Activated CD4-positive, alpha-beta T cell treated with anti-CD3 and anti-CD28 coated beads, Interleukin-2, amount 50 U/mL, for 4 hours (primary cell): ENCODE data around the gene ENPEP.
"Not testable (repeated sequence)": the region's sequence is repeated elsewhere in the genome, so short reads cannot be mapped to it uniquely, and the experiment has no call there.

ENCODE experiments used
- DNase-seq, 2 experiments: peaks; one replicate each; pipeline ENCODE4 v3.0.0-alpha.2; 2020

ENPEP gene

GRCh38 chr4:110527156-110527555 is 51.2 kb downstream of the ENPEP start:
- DNase-seq: peak; percentile 7 to 23

GRCh38 chr4:110532901-110533589 is 57.1 kb downstream of the ENPEP start:
- DNase-seq: no peak

- DNase-seq: no peak
These were observed 57.6 kb downstream of the ENPEP start for GRCh38 chr4:110533590-110533910.

- no peak for DNase-seq
These were observed 58.0 kb downstream of the ENPEP start for GRCh38 chr4:110533940-110534339.

GRCh38 chr4:110540581-110540980 is 64.6 kb downstream of the ENPEP start:
- DNase-seq: no peak

- DNase-seq: no peak
These were observed 65.1 kb downstream of the ENPEP start for GRCh38 chr4:110540982-110541451.

GRCh38 chr4:110543577-110543976 is 67.6 kb downstream of the ENPEP start:
- DNase-seq: no peak

GRCh38 chr4:110544594-110544993 is 68.6 kb downstream of the ENPEP start:
- no peak for DNase-seq

- no peak for DNase-seq
These were observed 74.3 kb downstream of the ENPEP start for GRCh38 chr4:110550260-110550659.

GRCh38 chr4:110553197-110553596 is 77.2 kb downstream of the ENPEP start:
- no peak for DNase-seq

GRCh38 chr4:110567214-110567613 is 91.3 kb downstream of the ENPEP start:
- no peak for DNase-seq

- DNase-seq: not testable (repeated sequence)
These were observed 100.7 kb downstream of the ENPEP start for GRCh38 chr4:110576696-110577095.

- DNase-seq: no peak
These were observed 110.3 kb downstream of the ENPEP start for GRCh38 chr4:110586131-110586850.

GRCh38 chr4:110587666-110588285 is 111.8 kb downstream of the ENPEP start:
- DNase-seq: no peak

GRCh38 chr4:110589297-110589696 is 113.3 kb downstream of the ENPEP start:
- DNase-seq: no peak

GRCh38 chr4:110595583-110595982 is 119.6 kb downstream of the ENPEP start:
- DNase-seq: no peak

- no peak for DNase-seq
These were observed 120.5 kb downstream of the ENPEP start for GRCh38 chr4:110596431-110596830.

- DNase-seq: no peak
These were observed 121.6 kb downstream of the ENPEP start for GRCh38 chr4:110597582-110597981.

- no peak for DNase-seq
These were observed 126.1 kb downstream of the ENPEP start for GRCh38 chr4:110602061-110602460.

GRCh38 chr4:110605077-110605476 is 129.1 kb downstream of the ENPEP start:
- no peak for DNase-seq

- DNase-seq: no peak
These were observed 133.2 kb downstream of the ENPEP start for GRCh38 chr4:110609044-110609750.

GRCh38 chr4:110610620-110610939 is 134.6 kb downstream of the ENPEP start:
- no peak for DNase-seq
